Medulla oblongata (tissue), 1 donor: Measurements from ENCODE around the gene GSK3B.
"Not testable (repeated sequence)": the region's sequence is repeated elsewhere in the genome, so short reads cannot be mapped to it uniquely, and the experiment has no call there.

Source experiments
- DNase-seq: peaks from one replicate; pipeline ENCODE4 v3.0.0-alpha.2; 2015; ENCODE audit errors: extremely low spot score

Gene GSK3B

GRCh38 chr3:120053647-120054046 is 40.6 kb downstream of the GSK3B start:
- not testable (repeated sequence) for DNase-seq

DNA sequence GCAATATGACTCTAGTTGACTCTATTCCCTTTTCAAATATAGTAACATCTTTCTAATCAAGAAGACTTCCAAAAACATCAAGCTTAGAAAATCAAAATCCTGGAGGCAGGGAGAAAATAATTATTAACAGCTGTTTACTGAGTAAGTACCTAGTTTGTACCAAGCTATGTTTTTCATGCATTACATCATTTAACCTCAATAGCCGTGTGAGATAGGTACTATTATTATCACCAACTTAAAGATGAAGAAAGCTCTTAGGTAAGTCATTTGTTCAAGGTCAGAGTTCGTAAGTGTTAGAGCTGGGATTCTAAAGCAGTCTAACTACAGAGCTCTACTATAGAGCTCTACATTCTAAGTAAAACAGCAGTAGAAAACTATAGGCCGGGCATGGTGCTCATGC is 41.6 kb downstream of the GSK3B start:
- no peak for DNase-seq

DNA sequence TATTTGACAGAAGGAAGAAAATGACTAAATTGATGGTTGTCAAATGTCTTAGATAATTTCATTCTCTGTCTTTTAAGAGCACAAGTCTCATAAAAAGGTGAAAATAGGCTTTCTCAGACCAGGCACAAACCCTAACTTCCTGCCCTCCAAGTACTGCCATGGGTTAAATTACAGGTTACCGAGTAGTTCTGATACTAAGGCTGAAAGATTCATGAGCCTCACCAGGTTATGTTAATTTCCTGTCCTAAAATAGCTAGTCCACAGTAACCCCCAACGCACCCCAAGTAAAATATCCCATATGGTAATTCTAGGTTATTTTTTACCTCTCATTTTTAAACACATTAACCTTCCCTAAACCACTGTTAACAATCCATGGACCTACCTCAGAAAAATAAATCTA is 42.0 kb downstream of the GSK3B start:
- DNase-seq = no peak

GRCh38 chr3:120051570-120051969 is 42.7 kb downstream of the GSK3B start:
- DNase-seq = not testable (repeated sequence)

GRCh38 chr3:120049881-120050539 is 44.2 kb downstream of the GSK3B start:
- no peak for DNase-seq

DNA sequence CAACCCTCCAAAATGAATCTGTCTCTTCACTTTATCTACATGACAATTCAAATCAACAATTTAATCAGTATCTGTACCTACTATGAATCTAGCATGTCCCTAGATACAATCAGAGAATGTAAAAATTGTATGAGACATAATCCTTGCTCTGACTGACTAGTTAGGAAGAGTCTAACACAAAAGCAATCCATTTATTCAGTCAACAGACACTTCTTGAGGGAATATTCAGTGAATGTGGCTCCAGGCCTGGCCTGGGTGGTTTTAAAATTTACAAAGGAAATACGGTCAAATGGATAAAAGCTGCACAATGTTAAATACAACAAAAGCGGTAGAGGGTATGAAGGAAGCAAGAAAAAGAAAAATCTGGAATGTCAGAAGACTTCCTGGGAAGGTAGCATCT is 45.2 kb downstream of the GSK3B start:
- DNase-seq = no peak

- DNase-seq = no peak
Observed at GRCh38 chr3:120048355-120049041, 45.7 kb downstream of the GSK3B start.

- no peak for DNase-seq
Observed at GRCh38 chr3:120047686-120048085, 46.6 kb downstream of the GSK3B start.

DNA sequence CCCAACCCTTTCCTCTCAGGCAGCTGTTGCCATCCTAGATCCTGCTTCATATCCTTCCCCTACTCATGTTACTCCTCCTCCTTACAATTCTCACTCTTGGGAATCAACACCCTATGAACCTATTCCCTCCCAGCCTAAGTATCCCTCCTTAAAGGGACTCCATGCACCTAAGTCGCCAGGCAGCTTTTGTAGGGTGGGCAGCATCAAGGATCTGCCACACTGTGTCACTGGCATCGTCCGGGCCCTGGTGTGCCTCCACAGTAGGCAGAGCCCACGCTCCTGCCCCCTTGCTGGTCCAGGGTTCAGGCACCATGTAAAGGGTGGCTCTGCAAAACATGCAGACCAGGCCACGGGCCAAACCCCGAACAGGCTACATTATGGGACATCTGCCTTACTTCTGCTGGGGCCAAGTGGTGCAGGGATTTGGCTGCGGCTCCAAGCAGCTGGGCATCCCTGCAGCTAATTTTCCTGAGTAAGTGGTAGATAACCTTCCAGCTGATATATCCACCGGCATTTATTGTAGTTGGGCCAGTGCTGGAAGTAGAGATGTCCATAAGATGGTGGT is 53.4 kb downstream of the GSK3B start:
- no peak for DNase-seq

- no peak for DNase-seq
Observed at GRCh38 chr3:120039642-120040610, 54.3 kb downstream of the GSK3B start.

DNA sequence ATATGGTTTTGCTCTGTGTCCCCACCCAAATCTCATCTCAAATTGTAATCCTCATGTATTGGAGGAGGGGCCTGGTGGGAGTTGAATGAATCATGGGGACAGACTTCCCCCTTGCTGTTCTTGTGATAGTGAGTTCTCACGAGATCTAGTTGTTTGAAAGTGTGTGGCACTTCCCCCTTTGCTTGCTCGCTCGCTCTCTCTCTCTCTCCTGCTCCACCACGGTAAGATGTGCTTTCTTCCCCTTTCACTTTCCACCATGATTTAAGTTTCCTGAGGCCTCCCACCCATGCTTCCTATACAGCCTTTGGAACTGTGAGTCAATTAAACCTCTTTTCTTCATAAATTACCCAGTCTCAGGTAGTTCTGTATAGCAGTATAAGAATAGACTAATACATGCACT is 60.7 kb downstream of the GSK3B start:
- no peak for DNase-seq

- DNase-seq = no peak
Observed at GRCh38 chr3:120031561-120031960, 62.7 kb downstream of the GSK3B start.

- no peak for DNase-seq
Observed at GRCh38 chr3:120029749-120030148, 64.5 kb downstream of the GSK3B start.

DNA sequence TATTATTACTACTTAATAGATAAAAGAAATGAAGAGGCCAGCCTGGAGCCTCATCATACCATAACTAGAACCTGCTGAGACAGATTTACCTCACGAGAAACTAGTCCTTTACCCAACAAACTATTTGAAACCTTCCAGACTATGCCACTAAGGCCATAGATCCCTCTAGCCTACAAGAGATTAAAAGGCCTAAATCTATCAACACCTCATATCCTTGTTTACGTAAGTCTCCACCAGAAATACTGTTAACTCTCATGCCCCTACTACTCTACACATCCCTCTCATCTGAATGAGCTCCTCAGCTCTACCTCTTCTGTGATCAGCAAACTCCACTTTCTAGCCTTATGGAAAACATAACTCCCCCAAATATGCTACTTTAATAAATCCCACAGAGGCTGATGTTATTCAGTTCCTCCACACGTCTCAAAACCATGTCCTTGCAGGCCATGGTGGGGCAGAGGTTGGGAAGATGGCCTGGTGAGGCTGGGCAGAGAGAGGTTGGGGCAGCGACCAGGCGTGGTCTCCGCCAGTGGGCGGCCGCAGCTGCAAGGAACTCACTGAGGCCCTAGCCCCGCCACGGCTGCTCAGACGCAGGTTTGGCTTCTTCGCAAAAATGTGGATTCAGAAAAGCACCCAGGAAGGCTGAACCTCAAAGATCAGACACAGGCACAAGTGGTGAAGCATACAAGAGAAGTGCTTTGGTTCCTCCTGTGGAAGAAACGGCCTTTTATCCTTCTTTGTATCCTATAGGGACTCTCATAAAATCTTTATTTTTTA is 65.8 kb downstream of the GSK3B start:
- DNase-seq = no peak

DNA sequence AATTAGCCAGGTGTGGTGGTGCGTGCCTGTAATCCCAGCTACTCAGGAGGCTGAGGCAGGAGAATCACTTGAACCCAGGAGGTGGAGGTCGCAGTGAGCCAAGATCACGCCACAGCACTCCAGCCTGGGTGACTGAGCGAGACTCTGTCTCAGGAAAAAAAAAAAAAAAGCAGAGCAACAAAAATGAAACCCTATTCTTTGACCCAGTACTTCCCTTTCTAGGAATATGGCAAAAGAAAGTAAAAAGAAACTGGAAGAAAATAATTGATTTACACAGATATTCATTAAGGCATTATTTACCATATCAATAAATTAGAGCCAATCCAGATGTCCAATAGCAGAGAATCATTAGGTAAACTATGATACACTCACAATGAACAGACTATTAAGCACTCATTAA is 67.0 kb downstream of the GSK3B start:
- DNase-seq = no peak

DNA sequence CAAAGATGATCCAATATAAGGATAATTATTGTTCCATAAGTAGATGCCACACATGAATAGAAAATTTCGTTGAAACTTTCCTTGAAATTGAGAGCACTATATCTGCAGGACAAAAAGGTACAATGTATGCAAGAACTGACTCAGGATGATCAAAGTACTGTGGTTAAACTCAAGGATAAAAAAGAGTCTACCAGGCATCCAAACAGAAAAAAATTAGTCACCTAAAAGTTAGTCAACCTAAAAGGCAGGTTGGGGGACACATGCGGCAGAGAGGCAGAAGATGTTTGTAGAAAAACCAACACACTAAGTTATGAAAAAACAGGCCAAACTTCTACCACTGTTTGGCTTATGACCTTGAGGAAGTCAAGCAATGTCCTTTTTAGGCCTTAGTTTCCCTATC is 68.7 kb downstream of the GSK3B start:
- DNase-seq = no peak

DNA sequence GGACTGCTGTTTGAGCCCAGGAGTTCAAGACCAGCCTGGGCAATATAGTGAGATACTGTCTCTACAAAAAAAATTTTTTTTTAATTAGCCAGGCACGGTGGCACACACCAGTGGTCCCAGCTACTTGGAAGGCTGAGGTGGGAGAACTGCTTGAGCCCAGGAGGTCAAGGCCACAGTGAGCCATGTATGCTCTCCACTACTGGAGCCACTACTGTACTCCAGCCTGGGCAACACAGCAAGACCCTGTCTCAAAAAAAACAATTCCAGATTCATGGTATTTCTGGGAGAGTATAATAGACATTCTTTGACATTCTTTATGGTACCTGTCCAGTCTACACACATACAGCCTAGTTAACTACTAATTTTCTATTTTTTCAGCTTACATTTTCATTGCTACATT is 70.1 kb downstream of the GSK3B start:
- DNase-seq = no peak

GRCh38 chr3:120022729-120023128 is 71.5 kb downstream of the GSK3B start:
- no peak for DNase-seq

DNA sequence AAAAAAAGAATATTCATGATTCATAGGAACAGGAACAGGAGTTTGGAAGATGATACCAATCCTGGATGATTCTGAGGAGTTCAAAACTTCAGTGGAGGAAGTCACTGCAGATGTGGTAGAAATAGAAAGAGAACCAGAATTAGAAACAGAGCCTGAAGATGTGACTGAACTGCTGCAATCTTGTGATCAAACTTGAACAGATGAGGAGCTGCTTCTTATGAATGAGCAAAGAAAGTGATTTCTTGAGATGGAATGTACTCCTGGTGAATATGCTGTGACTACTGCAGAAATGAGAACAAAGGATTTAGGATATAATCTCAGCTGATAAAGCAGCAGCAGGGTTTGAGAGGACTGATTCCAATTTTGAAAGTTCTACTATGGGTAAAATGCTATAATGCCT is 72.7 kb downstream of the GSK3B start:
- no peak for DNase-seq

- no peak for DNase-seq
Observed at GRCh38 chr3:120018299-120018698, 75.9 kb downstream of the GSK3B start.

DNA sequence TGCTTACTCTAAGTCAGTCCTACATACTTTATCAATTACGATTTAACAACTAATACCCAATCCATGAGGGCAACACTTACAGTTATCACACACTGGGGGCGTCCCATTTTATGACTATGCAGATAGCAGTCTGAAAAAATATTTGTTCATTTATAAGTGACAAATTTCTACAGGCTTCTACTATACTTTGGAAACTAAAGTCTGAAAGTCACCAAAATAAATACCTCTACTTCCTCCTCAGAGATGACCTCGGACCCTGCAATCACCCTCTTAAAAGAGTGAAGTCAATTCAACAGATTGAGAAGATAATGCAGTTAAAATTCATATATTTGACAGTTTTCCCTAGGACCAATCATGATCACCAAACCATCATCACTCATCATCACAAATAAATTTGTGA is 76.6 kb downstream of the GSK3B start:
- DNase-seq = no peak
